ENCODE data around the gene TNS1.
"Not testable (repeated sequence)": the region's sequence is repeated elsewhere in the genome, so short reads cannot be mapped to it uniquely, and the experiment has no call there.

DNA sequence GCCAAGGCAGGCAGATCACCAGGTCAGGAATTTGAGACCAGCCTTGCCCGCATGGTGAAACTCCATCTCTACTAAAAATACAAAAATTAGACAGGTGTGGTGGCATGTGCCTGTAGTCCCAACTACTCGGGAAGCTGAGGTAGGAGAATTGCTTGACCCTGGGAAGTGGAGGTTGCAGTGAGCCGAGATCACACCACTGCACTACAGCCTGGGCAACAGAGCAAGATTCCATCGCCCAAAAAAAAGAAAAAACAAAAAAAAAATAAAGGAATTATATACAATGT, 16.0 kb upstream of the TNS1 start:
- TF ChIP-seq ZFX (IDR thresholded peaks at IDR 0.05); EZH2 (IDR thresholded peaks at IDR 0.05); EZH2phosphoT487 (IDR thresholded peaks at IDR 0.05; ENCODE audit: borderline replicate concordance); YY1 (IDR thresholded peaks at IDR 0.05; ENCODE audit: extremely low read depth, insufficient replicate concordance, low read depth, low read length); JUND (IDR thresholded peaks at IDR 0.05); SIN3A (IDR thresholded peaks at IDR 0.05; ENCODE audit: low read depth); POLR2A (IDR thresholded peaks at IDR 0.05; ENCODE audit: borderline replicate concordance, extremely low read depth, insufficient read depth, insufficient read length); RAD21 (IDR thresholded peaks at IDR 0.05; ENCODE audit: low read depth): not testable (repeated sequence)
- TF ChIP-seq, protein P1, sequence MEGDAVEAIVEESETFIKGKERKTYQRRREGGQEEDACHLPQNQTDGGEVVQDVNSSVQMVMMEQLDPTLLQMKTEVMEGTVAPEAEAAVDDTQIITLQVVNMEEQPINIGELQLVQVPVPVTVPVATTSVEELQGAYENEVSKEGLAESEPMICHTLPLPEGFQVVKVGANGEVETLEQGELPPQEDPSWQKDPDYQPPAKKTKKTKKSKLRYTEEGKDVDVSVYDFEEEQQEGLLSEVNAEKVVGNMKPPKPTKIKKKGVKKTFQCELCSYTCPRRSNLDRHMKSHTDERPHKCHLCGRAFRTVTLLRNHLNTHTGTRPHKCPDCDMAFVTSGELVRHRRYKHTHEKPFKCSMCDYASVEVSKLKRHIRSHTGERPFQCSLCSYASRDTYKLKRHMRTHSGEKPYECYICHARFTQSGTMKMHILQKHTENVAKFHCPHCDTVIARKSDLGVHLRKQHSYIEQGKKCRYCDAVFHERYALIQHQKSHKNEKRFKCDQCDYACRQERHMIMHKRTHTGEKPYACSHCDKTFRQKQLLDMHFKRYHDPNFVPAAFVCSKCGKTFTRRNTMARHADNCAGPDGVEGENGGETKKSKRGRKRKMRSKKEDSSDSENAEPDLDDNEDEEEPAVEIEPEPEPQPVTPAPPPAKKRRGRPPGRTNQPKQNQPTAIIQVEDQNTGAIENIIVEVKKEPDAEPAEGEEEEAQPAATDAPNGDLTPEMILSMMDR (IDR thresholded peaks at IDR 0.05 in 2 of 3, conservative IDR thresholded peaks at IDR 0.05 in 1 of 3; ENCODE audit: borderline replicate concordance in 1 of 3, insufficient read depth in 1 of 3, low read depth in 2 of 3, low read length in 2 of 3), result not testable (repeated sequence)
- TF ChIP-seq, protein P2, sequence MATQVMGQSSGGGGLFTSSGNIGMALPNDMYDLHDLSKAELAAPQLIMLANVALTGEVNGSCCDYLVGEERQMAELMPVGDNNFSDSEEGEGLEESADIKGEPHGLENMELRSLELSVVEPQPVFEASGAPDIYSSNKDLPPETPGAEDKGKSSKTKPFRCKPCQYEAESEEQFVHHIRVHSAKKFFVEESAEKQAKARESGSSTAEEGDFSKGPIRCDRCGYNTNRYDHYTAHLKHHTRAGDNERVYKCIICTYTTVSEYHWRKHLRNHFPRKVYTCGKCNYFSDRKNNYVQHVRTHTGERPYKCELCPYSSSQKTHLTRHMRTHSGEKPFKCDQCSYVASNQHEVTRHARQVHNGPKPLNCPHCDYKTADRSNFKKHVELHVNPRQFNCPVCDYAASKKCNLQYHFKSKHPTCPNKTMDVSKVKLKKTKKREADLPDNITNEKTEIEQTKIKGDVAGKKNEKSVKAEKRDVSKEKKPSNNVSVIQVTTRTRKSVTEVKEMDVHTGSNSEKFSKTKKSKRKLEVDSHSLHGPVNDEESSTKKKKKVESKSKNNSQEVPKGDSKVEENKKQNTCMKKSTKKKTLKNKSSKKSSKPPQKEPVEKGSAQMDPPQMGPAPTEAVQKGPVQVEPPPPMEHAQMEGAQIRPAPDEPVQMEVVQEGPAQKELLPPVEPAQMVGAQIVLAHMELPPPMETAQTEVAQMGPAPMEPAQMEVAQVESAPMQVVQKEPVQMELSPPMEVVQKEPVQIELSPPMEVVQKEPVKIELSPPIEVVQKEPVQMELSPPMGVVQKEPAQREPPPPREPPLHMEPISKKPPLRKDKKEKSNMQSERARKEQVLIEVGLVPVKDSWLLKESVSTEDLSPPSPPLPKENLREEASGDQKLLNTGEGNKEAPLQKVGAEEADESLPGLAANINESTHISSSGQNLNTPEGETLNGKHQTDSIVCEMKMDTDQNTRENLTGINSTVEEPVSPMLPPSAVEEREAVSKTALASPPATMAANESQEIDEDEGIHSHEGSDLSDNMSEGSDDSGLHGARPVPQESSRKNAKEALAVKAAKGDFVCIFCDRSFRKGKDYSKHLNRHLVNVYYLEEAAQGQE (IDR thresholded peaks at IDR 0.05; ENCODE audit: low read depth), result not testable (repeated sequence)

All from HCT116 (cell line).